ENCODE measurements around the gene CD2.

DNA sequence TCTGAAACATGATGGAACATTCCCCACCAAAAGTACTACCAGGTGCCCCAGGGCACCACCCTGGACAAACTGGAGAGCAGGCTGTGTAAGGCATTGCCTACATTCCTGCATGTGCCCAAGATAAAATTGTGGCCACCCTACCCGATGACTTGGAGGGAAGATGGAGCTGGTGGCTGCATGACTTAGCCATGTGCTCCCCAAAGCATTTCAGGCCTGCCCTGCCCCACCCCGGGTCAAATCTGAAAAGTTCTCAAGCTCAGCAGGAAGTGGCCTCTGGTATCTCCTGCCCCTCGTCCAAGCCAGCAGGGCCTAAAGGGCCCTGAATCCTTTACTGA, 8.5 kb downstream of the CD2 start:
- TF ChIP-seq, protein P1, sequence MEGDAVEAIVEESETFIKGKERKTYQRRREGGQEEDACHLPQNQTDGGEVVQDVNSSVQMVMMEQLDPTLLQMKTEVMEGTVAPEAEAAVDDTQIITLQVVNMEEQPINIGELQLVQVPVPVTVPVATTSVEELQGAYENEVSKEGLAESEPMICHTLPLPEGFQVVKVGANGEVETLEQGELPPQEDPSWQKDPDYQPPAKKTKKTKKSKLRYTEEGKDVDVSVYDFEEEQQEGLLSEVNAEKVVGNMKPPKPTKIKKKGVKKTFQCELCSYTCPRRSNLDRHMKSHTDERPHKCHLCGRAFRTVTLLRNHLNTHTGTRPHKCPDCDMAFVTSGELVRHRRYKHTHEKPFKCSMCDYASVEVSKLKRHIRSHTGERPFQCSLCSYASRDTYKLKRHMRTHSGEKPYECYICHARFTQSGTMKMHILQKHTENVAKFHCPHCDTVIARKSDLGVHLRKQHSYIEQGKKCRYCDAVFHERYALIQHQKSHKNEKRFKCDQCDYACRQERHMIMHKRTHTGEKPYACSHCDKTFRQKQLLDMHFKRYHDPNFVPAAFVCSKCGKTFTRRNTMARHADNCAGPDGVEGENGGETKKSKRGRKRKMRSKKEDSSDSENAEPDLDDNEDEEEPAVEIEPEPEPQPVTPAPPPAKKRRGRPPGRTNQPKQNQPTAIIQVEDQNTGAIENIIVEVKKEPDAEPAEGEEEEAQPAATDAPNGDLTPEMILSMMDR (conservative IDR thresholded peaks at IDR 0.05) = no peak
- TF ChIP-seq ZFX (IDR thresholded peaks at IDR 0.05) = no peak

All from C4-2B (cell line).